Spleen (tissue), 7 donors: ENCODE measurements around the gene WWP2.

Source experiments
- POLR2A ChIP-seq, 3 donors: fragments of 450-650 bp; IDR thresholded peaks; one replicate each; pipeline ENCODE4 v1.5.1; 2017; ENCODE audit warnings: antibody characterized with exemption in 3 of 3, mild to moderate bottlenecking in 1 of 3
- POLR2AphosphoS5 ChIP-seq, 3 donors: sonication (generic); formaldehyde crosslinking; IDR thresholded peaks; one replicate each; pipeline ENCODE4 v1.5.1; 2017; ENCODE audit warnings: antibody characterized with exemption in 3 of 3
- TF ChIP-seq, protein P1 (sequence below), 11 experiments: fragments of 200-600 bp in 7 of 11; fragments of 450-650 bp in 4 of 11; sonication (generic) in 4 of 11; IDR thresholded peaks in 8 of 11; conservative IDR thresholded peaks in 3 of 11; 1 replicate in 7 of 11; 2 replicates in 4 of 11; pipeline versions ENCODE4 v1.4.0 to v1.8.0; 2016 to 2021; ENCODE audit warnings: antibody characterized with exemption in 11 of 11, inconsistent platforms in 4 of 11, mild to moderate bottlenecking in 1 of 11
- donor health status: DM: no; HTN: no; CAD: no; lungs with moderate emphysema.
- donor health status: DM: no; HTN: no; CAD: no.
- donor health status: DM: no; HTN: no; CAD: no.

DNA sequence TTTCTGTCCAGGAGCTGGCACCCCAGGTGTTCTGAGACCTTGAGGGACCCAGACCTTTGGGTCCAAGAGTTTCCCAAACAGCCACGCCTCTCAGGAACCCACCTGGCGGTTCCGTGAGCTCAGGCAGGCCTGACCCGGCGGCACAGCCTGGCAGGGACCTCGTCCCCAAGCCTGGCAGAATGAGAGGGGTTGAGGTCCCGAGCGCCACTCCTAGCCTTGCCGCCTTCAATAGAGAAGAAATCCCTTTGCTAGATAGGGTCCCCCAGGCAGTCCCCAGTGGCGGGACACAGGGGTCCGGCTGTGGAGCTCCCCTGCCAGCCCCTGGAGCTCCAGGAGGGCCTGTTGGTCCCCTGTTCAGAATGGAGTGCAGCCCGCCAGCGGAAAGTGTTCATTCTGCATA is 178.5 kb downstream of the WWP2 start:
- TF ChIP-seq POLR2A (IDR thresholded peaks at IDR 0.05), result no peak
- TF ChIP-seq, protein P1, sequence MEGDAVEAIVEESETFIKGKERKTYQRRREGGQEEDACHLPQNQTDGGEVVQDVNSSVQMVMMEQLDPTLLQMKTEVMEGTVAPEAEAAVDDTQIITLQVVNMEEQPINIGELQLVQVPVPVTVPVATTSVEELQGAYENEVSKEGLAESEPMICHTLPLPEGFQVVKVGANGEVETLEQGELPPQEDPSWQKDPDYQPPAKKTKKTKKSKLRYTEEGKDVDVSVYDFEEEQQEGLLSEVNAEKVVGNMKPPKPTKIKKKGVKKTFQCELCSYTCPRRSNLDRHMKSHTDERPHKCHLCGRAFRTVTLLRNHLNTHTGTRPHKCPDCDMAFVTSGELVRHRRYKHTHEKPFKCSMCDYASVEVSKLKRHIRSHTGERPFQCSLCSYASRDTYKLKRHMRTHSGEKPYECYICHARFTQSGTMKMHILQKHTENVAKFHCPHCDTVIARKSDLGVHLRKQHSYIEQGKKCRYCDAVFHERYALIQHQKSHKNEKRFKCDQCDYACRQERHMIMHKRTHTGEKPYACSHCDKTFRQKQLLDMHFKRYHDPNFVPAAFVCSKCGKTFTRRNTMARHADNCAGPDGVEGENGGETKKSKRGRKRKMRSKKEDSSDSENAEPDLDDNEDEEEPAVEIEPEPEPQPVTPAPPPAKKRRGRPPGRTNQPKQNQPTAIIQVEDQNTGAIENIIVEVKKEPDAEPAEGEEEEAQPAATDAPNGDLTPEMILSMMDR (IDR thresholded peaks at IDR 0.05 in 8 of 11, conservative IDR thresholded peaks at IDR 0.05 in 3 of 11), result no peak
- no peak for TF ChIP-seq POLR2AphosphoS5 (IDR thresholded peaks at IDR 0.05)
